NOMO-1 treated with DMSO at 0.1 percent for 48 hours (cell line): Measurements from ENCODE around the gene NOCT.
"Not testable (repeated sequence)": the region's sequence is repeated elsewhere in the genome, so short reads cannot be mapped to it uniquely, and the experiment has no call there.

Experiments used
- DNase-seq: peaks from one replicate; lab custom pipeline; 2025; ENCODE audit not compliant: unreplicated experiment; lab: John Stamatoyannopoulos, UW

Gene NOCT

GRCh38 chr4:139015269-139015947, at the start of gene NOCT:
TSS of gene NOCT (plus strand) at chr4:139015781. CDS start at chr4:139015982, 201 bp downstream.
- peak; percentile 81 for DNase-seq

GRCh38 chr4:138967313-138967712, 48.3 kb upstream of the NOCT start:
- DNase-seq, result peak; percentile 54

- peak; percentile 40 for DNase-seq
These were observed 42.4 kb upstream of the NOCT start for GRCh38 chr4:138972956-138973801.

GRCh38 chr4:138975225-138975624, 40.4 kb upstream of the NOCT start:
- no peak for DNase-seq

GRCh38 chr4:138976526-138976925, 39.1 kb upstream of the NOCT start:
- DNase-seq, result no peak

GRCh38 chr4:138977524-138977923, 38.1 kb upstream of the NOCT start:
- peak; percentile 86 for DNase-seq

- no peak for DNase-seq
These were observed 37.5 kb upstream of the NOCT start for GRCh38 chr4:138978028-138978585.

GRCh38 chr4:138978600-138978999, 37.0 kb upstream of the NOCT start:
- DNase-seq, result no peak

GRCh38 chr4:138979742-138980141, 35.8 kb upstream of the NOCT start:
- DNase-seq, result no peak

- DNase-seq, result peak; percentile 85
These were observed 33.6 kb upstream of the NOCT start for GRCh38 chr4:138981930-138982390.

- no peak for DNase-seq
These were observed 32.8 kb upstream of the NOCT start for GRCh38 chr4:138982754-138983153.

- no peak for DNase-seq
These were observed 31.9 kb upstream of the NOCT start for GRCh38 chr4:138983690-138984089.

- DNase-seq, result no peak
These were observed 30.9 kb upstream of the NOCT start for GRCh38 chr4:138984647-138985046.

- no peak for DNase-seq
These were observed 22.9 kb upstream of the NOCT start for GRCh38 chr4:138992676-138993075.

GRCh38 chr4:138996090-138996489, 19.5 kb upstream of the NOCT start:
- no peak for DNase-seq

- DNase-seq, result peak; percentile 53
These were observed 15.9 kb upstream of the NOCT start for GRCh38 chr4:138999666-139000065.

GRCh38 chr4:139000134-139000533, 15.4 kb upstream of the NOCT start:
- DNase-seq, result not testable (repeated sequence)

GRCh38 chr4:139001430-139001829, 14.2 kb upstream of the NOCT start:
- peak; percentile 72 for DNase-seq

- DNase-seq, result not testable (repeated sequence)
These were observed 11.9 kb upstream of the NOCT start for GRCh38 chr4:139003668-139004067.

GRCh38 chr4:139005774-139006173, 9.8 kb upstream of the NOCT start:
- no peak for DNase-seq

- no peak for DNase-seq
These were observed 7.9 kb upstream of the NOCT start for GRCh38 chr4:139007640-139008039.

GRCh38 chr4:139008278-139008677, 7.3 kb upstream of the NOCT start:
- DNase-seq, result not testable (repeated sequence)
